Vagina (tissue), 2 donors: ENCODE data around the gene ABHD8.
A peak's percentile ranks its signal among the peaks of the same experiment; 100 is the strongest.

ENCODE experiments used
- CTCF ChIP-seq, 3 experiments: fragments of 450-650 bp in 2 of 3; fragments of 200-600 bp in 1 of 3; sonication (generic) in 1 of 3; IDR thresholded peaks; one replicate each; pipeline ENCODE4 v1.5.1; 2017 to 2019; ENCODE audit warnings: antibody characterized with exemption in 3 of 3, mild to moderate bottlenecking in 2 of 3, moderate library complexity in 2 of 3
- POLR2A ChIP-seq, 2 donors: fragments of 450-650 bp; IDR thresholded peaks; one replicate each; pipeline ENCODE4 v1.6.1; 2017; ENCODE audit warnings: antibody characterized with exemption in 2 of 2, mild to moderate bottlenecking in 2 of 2, moderate library complexity in 2 of 2

GRCh38 chr19:17305517-17306284, 2.5 kb upstream of the ABHD8 start, which contains the start of gene MRPL34:
- TF ChIP-seq CTCF (IDR thresholded peaks at IDR 0.05) (peak in 2 of 3 experiments; percentile 58 to 80), POLR2A (IDR thresholded peaks at IDR 0.05) (no peak)
